ENCODE measurements around the gene SPTBN1. TPM values are rescaled to one million over a fixed set of nuclear protein-coding genes. Genes with fewer than 3 reads are reported as not detected.

The SPTBN1 gene
- polyA plus RNA-seq, 1 experiment: 56.6 TPM

DNA sequence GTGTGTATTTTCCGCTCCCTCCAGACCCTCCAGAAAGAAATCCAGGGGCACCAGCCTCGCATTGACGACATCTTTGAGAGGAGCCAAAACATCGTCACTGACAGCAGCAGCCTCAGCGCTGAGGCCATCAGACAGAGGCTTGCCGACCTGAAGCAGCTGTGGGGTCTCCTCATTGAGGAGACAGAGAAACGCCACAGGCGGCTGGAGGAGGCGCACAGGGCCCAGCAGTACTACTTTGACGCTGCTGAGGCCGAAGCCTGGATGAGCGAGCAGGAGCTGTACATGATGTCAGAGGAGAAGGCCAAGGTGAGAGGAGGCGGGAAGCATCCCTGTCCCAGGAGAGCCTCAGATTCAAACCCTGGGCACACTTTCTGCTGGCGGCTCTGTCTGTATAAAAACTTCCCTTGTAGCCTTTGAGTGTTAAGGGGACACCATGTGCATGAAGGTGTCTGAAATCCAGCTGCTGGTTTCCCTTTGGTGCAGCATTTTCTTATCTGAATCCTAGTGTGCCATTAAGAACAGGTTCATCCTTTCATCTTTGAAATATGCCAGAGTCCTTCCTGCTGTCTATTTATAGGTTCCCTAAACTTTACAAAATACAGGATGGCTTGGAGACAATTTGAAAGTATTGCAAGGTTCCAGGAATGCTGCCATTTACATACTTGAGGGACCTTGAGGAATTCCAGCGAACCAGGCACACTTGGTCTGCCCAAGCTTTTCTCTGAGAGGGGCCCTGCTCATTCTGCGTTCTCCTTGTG, 190.2 kb downstream of the SPTBN1 start:
- CTCF ChIA-PET: no interaction called here
- Histone ChIP-seq H3K27ac (ENCODE audit: low read depth, low read length) (no peak overlapping the region), H3K9me3 (ENCODE audit: control insufficient read depth, insufficient read depth, low read length) (no peaks in the 10 kb centered on the region), H3K4me3 (ENCODE audit: low read depth, low read length) (no peak overlapping the region), H3K27me3 (ENCODE audit: control insufficient read depth, insufficient read depth, low read length) (no peaks in the 10 kb centered on the region)
- no peak for DNase-seq (ENCODE audit: low read depth, low spot score)
- POLR2A ChIA-PET: no interaction called here
- no peak for TF ChIP-seq CTCF (IDR thresholded peaks at IDR 0.05; ENCODE audit: low read depth, low read length)

- no peak for DNase-seq (ENCODE audit: low read depth, low spot score)
- no peak overlapping the region for H3K27ac ChIP-seq (ENCODE audit: low read depth, low read length)
- ChIA-PET CTCF (no interaction called here), POLR2A (no interaction called here)
- TF ChIP-seq CTCF (IDR thresholded peaks at IDR 0.05; ENCODE audit: low read depth, low read length): no peak
- no peaks in the 10 kb centered on the region for H3K27me3 ChIP-seq (ENCODE audit: control insufficient read depth, insufficient read depth, low read length)
- H3K4me3 ChIP-seq (ENCODE audit: low read depth, low read length): no peak overlapping the region
- no peaks in the 10 kb centered on the region for H3K9me3 ChIP-seq (ENCODE audit: control insufficient read depth, insufficient read depth, low read length)
These were observed 192.1 kb downstream of the SPTBN1 start for GRCh38 chr2:54648256-54648655.

GRCh38 chr2:54649191-54649590, 193.1 kb downstream of the SPTBN1 start:
- H3K27me3 ChIP-seq (ENCODE audit: control insufficient read depth, insufficient read depth, low read length): no peaks in the 10 kb centered on the region
- ChIA-PET CTCF (interaction anchor here (0.6 kb wide), 1 partner anchor 24 kb away, joined by 3 read pairs; no protein-coding TSS in a partner anchor), POLR2A (no interaction called here)
- TF ChIP-seq CTCF (IDR thresholded peaks at IDR 0.05; ENCODE audit: low read depth, low read length): no peak
- no peak overlapping the region for H3K4me3 ChIP-seq (ENCODE audit: low read depth, low read length)
- no peak for DNase-seq (ENCODE audit: low read depth, low spot score)
- no peak overlapping the region for H3K27ac ChIP-seq (ENCODE audit: low read depth, low read length)
- no peaks in the 10 kb centered on the region; the same call in 1 of the 2 replicates for H3K9me3 ChIP-seq (ENCODE audit: control insufficient read depth, insufficient read depth, low read length)

- ChIA-PET CTCF (interaction anchor here (0.6 kb wide), 1 partner anchor 24 kb away, joined by 3 read pairs; no protein-coding TSS in a partner anchor), POLR2A (no interaction called here)
- no peak for TF ChIP-seq CTCF (IDR thresholded peaks at IDR 0.05; ENCODE audit: low read depth, low read length)
These were observed 193.5 kb downstream of the SPTBN1 start for GRCh38 chr2:54649633-54650032.

DNA sequence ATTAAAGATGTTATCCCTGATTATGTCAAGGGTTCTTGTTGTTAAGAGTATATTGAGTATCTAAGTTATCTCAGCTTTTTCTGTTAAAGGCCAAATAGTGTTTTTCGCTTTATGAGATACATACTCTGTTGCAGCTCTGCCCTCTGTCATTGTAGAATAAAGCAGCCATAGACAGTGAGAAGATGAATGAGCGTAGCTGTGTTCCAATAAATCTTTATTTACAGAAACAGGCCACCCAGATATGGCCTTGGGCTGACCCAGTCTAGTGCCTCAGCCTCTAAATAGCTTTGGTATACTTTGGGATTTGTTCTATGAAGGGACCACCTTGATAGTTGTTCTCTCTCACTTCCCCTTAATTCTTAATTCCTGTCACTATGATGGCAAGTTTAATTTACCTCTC, 194.5 kb downstream of the SPTBN1 start:
- Histone ChIP-seq H3K4me3 (ENCODE audit: low read depth, low read length) (no peak overlapping the region), H3K9me3 (ENCODE audit: control insufficient read depth, insufficient read depth, low read length) (no peaks in the 10 kb centered on the region; the same call in 1 of the 2 replicates), H3K27me3 (ENCODE audit: control insufficient read depth, insufficient read depth, low read length) (no peaks in the 10 kb centered on the region), H3K27ac (ENCODE audit: low read depth, low read length) (no peak overlapping the region)
- CTCF ChIA-PET: no interaction called here
- no peak for DNase-seq (ENCODE audit: low read depth, low spot score)
- POLR2A ChIA-PET: no interaction called here
- no peak for TF ChIP-seq CTCF (IDR thresholded peaks at IDR 0.05; ENCODE audit: low read depth, low read length)

More at GRCh38 chr2:54649633-54650032, 193.5 kb downstream of the SPTBN1 start:
- Histone ChIP-seq H3K27ac (ENCODE audit: low read depth, low read length) (no peak overlapping the region), H3K9me3 (ENCODE audit: control insufficient read depth, insufficient read depth, low read length) (no peaks in the 10 kb centered on the region; the same call in 1 of the 2 replicates), H3K4me3 (ENCODE audit: low read depth, low read length) (no peak overlapping the region), H3K27me3 (ENCODE audit: control insufficient read depth, insufficient read depth, low read length) (no peaks in the 10 kb centered on the region)
- DNase-seq (ENCODE audit: low read depth, low spot score): no peak
